Keratinocyte (primary cell): ENCODE results near the gene SEBOX.

Experiments used
- CTCF ChIP-seq, 3 experiments: IDR thresholded peaks in 1 of 3; conservative IDR thresholded peaks in 1 of 3; optimal IDR thresholded peaks in 1 of 3; 2 replicates in 2 of 3; 3 replicates in 1 of 3; pipeline versions ENCODE3 to v1.5.1; 2011; ENCODE audit warnings: low read length in 3 of 3, mild to moderate bottlenecking in 3 of 3, moderate library complexity in 2 of 3, control low read depth in 1 of 3, inconsistent platforms in 1 of 3; ENCODE audit not compliant: insufficient read depth in 2 of 3; ENCODE audit errors: extremely low read depth in 1 of 3
- EZH2 ChIP-seq: IDR thresholded peaks from one replicate; pipeline ENCODE4 v1.6.1; 2012; ENCODE audit warnings: inconsistent platforms, mild to moderate bottlenecking, low read length, moderate library complexity

GRCh38 chr17:28391401-28391800 lies 26.4 kb upstream of the SEBOX start:
- TF ChIP-seq CTCF (optimal IDR thresholded peaks at IDR 0.05 in 1 of 3, IDR thresholded peaks at IDR 0.05 in 1 of 3, conservative IDR thresholded peaks at IDR 0.05 in 1 of 3; ENCODE audit: extremely low read depth in 1 of 3, insufficient read depth in 2 of 3, low read length in 3 of 3) (no peak), EZH2 (no peak)
